ENCODE data around the gene GAL3ST1.

GRCh38 chr22:30535182-30535581 lies 39.3 kb downstream of the GAL3ST1 start:
- TF ChIP-seq POLR2AphosphoS5 (IDR thresholded peaks at IDR 0.05), result no peak
- no peak for TF ChIP-seq CTCF (IDR thresholded peaks at IDR 0.05; ENCODE audit: poor library complexity, severe bottlenecking)
- TF ChIP-seq SMC3 (conservative IDR thresholded peaks at IDR 0.05; ENCODE audit: poor library complexity), result no peak
- TF ChIP-seq RAD21 (conservative IDR thresholded peaks at IDR 0.05), result no peak
- no peak for TF ChIP-seq REST (IDR thresholded peaks at IDR 0.05; ENCODE audit: borderline replicate concordance)
- TF ChIP-seq EP300 (conservative IDR thresholded peaks at IDR 0.05; ENCODE audit: poor library complexity, severe bottlenecking), result no peak
- no peak for TF ChIP-seq MXI1 (conservative IDR thresholded peaks at IDR 0.05; ENCODE audit: poor library complexity, severe bottlenecking)
- TF ChIP-seq EZH2 (IDR thresholded peaks at IDR 0.05; ENCODE audit: borderline replicate concordance, insufficient read depth, low read length, poor library complexity, severe bottlenecking), result no peak
- TF ChIP-seq TAF1 (IDR thresholded peaks at IDR 0.05; ENCODE audit: low read depth), result no peak

Data from neural cell (in vitro differentiated cells).